SU-DHL-6 (cell line): ENCODE measurements around the gene LARGE2.
"Not testable (repeated sequence)": the region's sequence is repeated elsewhere in the genome, so short reads cannot be mapped to it uniquely, and the experiment has no call there.

Source experiments
- H2AFZ ChIP-seq: fragments of 200-600 bp; sonication (generic); 2 replicates; pipeline ENCODE4 v1.6.1; 2014; ENCODE audit warnings: low read depth, mild to moderate bottlenecking, moderate library complexity, mixed read lengths, antibody characterized with exemption, low read length; ENCODE audit not compliant: severe bottlenecking
- H3F3A ChIP-seq: fragments of 200-600 bp; shearing (Covaris generic); 2 replicates; pipeline ENCODE4 v1.6.0; 2016; ENCODE audit warnings: antibody characterized with exemption, mild to moderate bottlenecking; ENCODE audit not compliant: insufficient read depth
- H3K27ac ChIP-seq: fragments of 200-600 bp; sonication (generic); 2 replicates; pipeline ENCODE4 v1.5.1; 2016; ENCODE audit warnings: low read depth, mild to moderate bottlenecking, low read length, moderate library complexity, mixed read lengths
- H3K27me3 ChIP-seq: fragments of 200-600 bp; sonication (generic), shearing (Covaris generic); 2 replicates; pipeline ENCODE4 v1.6.0; 2014; ENCODE audit warnings: mild to moderate bottlenecking, low read length
- H3K36me3 ChIP-seq: fragments of 200-600 bp; sonication (generic); 2 replicates; pipeline ENCODE4 v1.6.1; 2014; ENCODE audit warnings: mild to moderate bottlenecking, low read length, mixed read lengths
- H3K4me2 ChIP-seq: fragments of 300-600, 200-600 bp; shearing (Covaris generic), sonication (generic); 2 replicates; pipeline ENCODE4 v1.6.0; 2014; ENCODE audit warnings: low read length, low read depth, mild to moderate bottlenecking; ENCODE audit not compliant: poor library complexity, severe bottlenecking
- H3K4me3 ChIP-seq: fragments of 200-600 bp; sonication (generic); 2 replicates; pipeline ENCODE4 v1.5.1; 2014; ENCODE audit warnings: antibody characterized with exemption, low read length, mild to moderate bottlenecking, mixed read lengths; ENCODE audit not compliant: insufficient read depth, poor library complexity, severe bottlenecking
- H3K79me2 ChIP-seq: fragments of 200-600 bp; sonication (generic); 2 replicates; pipeline ENCODE4 v1.6.1; 2014; ENCODE audit warnings: mild to moderate bottlenecking, low read length, moderate library complexity; ENCODE audit not compliant: insufficient read depth
- H3K9ac ChIP-seq: fragments of 200-600 bp; sonication (generic); 2 replicates; pipeline ENCODE4 v1.7.0; 2014; ENCODE audit warnings: mild to moderate bottlenecking, low read length
- H3K9me2 ChIP-seq: fragments of 200-600 bp; sonication (generic); replicated peaks from 2 replicates; pipeline ENCODE4 v1.6.1; 2014; ENCODE audit warnings: low read length; ENCODE audit not compliant: insufficient read depth
- H3K9me3 ChIP-seq: fragments of 200-600 bp; sonication (generic); 2 replicates; pipeline ENCODE4 v1.6.1; 2014; ENCODE audit warnings: low read length, mixed read lengths; ENCODE audit not compliant: insufficient read depth
- H4K20me1 ChIP-seq: fragments of 200-600 bp; sonication (generic); 2 replicates; pipeline ENCODE4 v1.6.1; 2014; ENCODE audit warnings: low read depth, mild to moderate bottlenecking, antibody characterized with exemption, low read length, moderate library complexity, mixed read lengths
- CTCF ChIP-seq: fragments of 200-600 bp; sonication (generic); IDR thresholded peaks from one replicate; pipeline ENCODE4 v1.5.1; 2017; ENCODE audit warnings: antibody characterized with exemption, mild to moderate bottlenecking, low read length, moderate library complexity; ENCODE audit not compliant: insufficient read depth, poor library complexity, severe bottlenecking
- EZH2phosphoT487 ChIP-seq: fragments of 200-600 bp; sonication (generic), shearing (Covaris generic); conservative IDR thresholded peaks from 2 replicates; pipeline ENCODE4 v1.6.1; 2018; ENCODE audit warnings: mild to moderate bottlenecking, antibody characterized with exemption, low read length, moderate library complexity, mixed read lengths

The LARGE2 gene

GRCh38 chr11:45899448-45900174 lies 22.8 kb upstream of the LARGE2 start:
- Histone ChIP-seq H3K27ac (no peak overlapping the region), H2AFZ (no peak overlapping the region), H3K4me2 (peak overlapping the region; percentile 38), H3F3A (no peaks in the 10 kb centered on the region), H4K20me1 (no peaks in the 10 kb centered on the region), H3K4me3 (peak overlapping the region; percentile 36), H3K27me3 (no peaks in the 10 kb centered on the region), H3K9ac (peak overlapping the region; percentile 10; the same call in 1 of the 2 replicates), H3K9me3 (no peaks in the 10 kb centered on the region), H3K36me3 (no peaks in the 10 kb centered on the region), H3K79me2 (no peaks in the 10 kb centered on the region), H3K9me2 (no peaks in the 10 kb centered on the region)
- TF ChIP-seq EZH2phosphoT487 (no peak), CTCF (no peak)

GRCh38 chr11:45900175-45900800 lies 22.2 kb upstream of the LARGE2 start:
- H3K36me3 ChIP-seq, H4K20me1 ChIP-seq, H3F3A ChIP-seq, H3K9me3 ChIP-seq, H2AFZ ChIP-seq, H3K27me3 ChIP-seq, H3K9me2 ChIP-seq, H3K27ac ChIP-seq, H3K79me2 ChIP-seq: not testable (repeated sequence)
- peak overlapping the region; percentile 36 for H3K4me3 ChIP-seq
- peak overlapping the region; percentile 38 for H3K4me2 ChIP-seq
- H3K9ac ChIP-seq, result peak overlapping the region; percentile 10; the same call in 1 of the 2 replicates

- no peak overlapping the region for H3K4me2 ChIP-seq
- H3K9me2 ChIP-seq, result no peaks in the 10 kb centered on the region
- no peaks in the 10 kb centered on the region for H3K36me3 ChIP-seq
- H3K79me2 ChIP-seq, result no peaks in the 10 kb centered on the region
- no peaks in the 10 kb centered on the region for H3K9me3 ChIP-seq
- H3K27me3 ChIP-seq, result no peaks in the 10 kb centered on the region
- H2AFZ ChIP-seq, result no peak overlapping the region
- TF ChIP-seq CTCF (no peak), EZH2phosphoT487 (no peak)
- H3K27ac ChIP-seq, result no peak overlapping the region
- H4K20me1 ChIP-seq, result no peaks in the 10 kb centered on the region
- H3K9ac ChIP-seq, result no peak overlapping the region
- no peak overlapping the region for H3K4me3 ChIP-seq
- H3F3A ChIP-seq, result no peaks in the 10 kb centered on the region
Observed at GRCh38 chr11:45900916-45901617, 21.4 kb upstream of the LARGE2 start.
